Brain pericyte (primary cell): ENCODE measurements around the gene GNPDA2.
"Not testable (repeated sequence)": the region's sequence is repeated elsewhere in the genome, so short reads cannot be mapped to it uniquely, and the experiment has no call there.

Source experiments
- DNase-seq: peaks from one replicate; pipeline ENCODE4 v3.0.0-alpha.2; 2012; ENCODE audit warnings: low read depth, low spot score

Gene GNPDA2

DNA sequence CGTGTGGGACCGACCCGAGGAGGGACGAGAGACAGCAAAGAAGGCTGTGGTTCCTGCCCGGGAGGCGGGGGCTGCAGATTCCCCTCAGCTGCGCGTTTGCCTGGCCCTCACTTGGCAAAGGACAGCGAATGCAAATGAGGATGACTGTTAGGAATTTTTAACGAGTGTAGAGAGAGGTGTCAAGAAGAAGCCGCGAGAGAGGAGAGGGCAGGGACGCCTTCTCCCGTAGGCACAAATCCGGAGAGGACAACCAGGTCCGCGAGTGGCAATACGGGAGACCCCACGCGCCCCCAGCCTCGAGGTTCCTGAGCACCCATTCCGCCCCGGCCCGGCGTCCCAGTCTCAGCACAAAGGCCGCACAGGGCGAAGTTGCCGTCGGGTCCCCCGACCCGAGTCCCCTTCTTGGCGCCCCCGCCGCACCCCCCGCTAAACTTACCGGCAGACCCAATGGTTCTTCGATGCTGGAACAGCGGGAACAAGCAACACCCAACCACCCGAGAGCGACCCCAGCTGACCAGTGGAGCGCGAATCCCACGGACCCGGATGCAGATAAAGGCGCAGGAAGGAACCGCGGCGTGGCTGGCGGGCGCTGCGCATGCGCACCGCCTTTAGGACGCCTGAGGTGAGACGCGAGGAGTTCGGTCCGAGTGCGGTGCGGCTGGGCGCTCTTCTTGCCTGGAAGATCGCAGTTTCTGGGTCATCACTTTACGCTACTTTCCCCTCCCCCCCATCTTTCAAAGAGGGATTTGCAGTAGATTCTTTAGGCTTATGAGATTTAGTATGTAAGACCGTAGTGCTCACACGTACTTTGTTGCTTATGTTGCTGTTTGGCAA is at the start of gene GNPDA2:
Gene GNPDA2 (minus strand): TSS at position 519 of the 834 bp plus-strand sequence. CDS start 4,349 bp downstream, outside the sequence.
- peak; percentile 68 for DNase-seq

DNA sequence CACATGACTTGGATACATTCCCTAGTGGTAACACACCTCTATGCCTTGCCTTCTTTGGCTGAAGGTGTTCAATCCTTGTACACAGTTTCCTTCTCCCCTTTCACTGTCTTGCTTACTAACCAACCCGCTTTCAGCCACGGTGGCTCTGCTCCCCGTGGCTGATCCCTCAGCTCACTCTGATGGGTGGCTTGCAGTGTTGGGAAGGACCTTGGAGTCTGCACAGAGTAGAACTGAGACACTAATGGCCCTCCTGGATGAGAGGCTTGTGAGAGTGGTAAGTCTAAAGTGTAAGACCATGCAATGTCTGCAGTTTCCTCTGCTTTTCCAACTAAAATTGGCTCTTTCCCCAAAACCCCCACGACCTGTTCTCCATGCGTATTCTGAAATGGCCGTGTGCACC is 46.0 kb upstream of the GNPDA2 start:
- no peak for DNase-seq

DNA sequence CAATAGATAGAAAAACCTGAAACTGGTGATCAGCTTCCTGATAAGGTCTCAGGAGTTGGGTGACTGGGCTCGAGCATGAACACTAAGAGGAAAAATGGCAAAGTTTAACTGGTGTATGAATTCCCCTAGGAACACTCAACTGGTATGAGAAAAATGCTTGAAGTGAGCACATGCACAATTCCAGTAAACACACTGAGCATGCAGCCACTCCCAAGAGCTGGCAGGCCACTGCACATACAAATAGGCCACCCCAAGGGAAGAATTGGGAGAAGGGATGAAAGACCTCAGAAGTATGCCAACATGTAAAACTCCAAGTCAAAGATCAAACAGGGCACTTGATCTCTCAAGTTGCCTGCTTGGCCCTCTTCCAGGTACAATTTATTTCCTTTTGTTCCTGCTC is 45.4 kb upstream of the GNPDA2 start:
- no peak for DNase-seq

DNA sequence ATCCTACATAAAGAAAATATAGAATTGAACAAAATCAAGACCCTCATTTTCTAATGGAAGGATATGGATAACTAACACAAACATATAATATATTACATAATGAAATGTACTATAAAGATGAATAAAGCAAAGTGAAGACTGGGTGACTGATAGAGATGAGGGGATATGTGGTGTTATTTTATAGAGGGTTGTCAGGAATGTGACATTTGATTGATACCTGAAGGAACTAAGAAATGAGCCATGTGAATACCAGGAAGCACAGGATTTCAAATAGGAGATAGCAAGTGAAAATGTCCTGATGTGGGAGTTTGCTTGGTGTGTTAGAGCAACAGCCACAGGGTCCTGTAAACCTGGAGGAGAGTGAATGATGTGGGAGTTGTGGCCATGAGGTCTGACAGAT is 40.1 kb upstream of the GNPDA2 start:
- DNase-seq = no peak

DNA sequence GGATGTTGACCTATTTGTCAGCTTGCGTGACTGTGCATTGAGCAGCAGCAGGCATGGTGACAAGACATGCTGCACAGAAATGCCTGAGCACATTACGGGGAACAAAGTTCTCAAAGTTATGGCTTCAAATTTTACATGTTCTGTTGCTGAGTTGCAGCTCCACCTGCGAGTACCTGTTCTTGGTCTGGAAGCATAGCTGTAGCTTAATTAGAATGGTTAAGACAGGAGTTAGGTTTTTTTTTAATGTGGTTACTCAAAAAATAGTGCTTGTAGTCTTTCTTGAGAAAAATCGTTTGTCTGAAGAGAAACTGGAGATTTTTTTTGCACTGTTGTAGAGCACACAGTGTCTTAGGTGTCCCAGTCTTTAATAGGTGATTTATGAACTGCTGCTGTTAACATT is 38.8 kb upstream of the GNPDA2 start:
- no peak for DNase-seq

DNA sequence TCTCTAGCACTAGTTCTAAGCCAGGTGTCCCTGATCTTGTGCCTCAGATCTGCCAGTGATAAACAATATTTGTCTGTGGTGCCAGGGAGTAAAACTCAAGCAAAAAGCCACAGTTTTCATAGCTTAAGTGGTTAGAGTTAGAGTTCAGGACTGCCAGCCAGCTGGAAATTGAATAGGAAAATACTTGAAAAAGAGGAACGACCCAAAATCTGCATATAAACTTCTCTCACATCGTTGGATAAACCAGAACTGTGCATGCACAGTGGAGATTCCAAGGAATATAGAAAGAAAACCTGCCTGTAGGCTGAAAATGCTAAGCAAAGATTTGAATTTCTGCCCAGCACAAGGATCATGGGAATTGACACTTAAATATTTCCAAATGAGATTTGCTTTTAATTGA is 35.0 kb upstream of the GNPDA2 start:
- DNase-seq = no peak

DNA sequence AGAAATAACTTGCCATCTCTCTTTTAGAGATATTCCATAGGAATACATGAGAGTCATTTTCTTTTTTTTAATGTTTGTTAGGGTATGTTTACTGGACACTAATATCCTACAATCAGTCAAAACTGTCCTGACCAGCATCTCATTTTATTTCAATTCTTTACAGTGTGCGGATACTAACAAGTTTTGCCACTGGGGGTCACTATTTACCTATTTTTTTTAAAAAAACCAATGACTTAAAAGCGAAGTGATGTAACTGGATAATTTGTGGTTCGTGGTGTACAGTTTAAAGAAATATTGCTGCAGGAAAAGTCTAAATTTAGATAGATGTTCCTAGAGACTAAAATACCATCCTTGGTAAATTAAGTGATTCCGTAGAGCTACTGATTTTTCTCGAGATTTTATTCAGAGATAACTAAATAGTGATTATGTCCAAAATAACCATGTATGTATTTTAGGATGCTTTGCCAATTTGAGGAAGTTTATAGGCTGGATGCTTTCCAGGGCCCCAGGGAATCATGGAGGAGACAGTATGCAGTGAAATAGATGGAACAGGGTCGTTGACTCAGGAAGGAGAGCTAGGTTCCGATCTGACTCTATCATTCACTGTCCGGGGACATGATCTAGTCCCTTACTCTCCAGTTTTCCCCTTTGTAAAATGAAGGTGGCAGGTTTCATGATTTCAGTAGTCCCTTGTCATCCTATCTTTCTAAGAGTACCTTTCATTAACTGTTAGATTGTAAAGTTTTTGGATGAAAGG is 34.0 kb upstream of the GNPDA2 start:
- no peak for DNase-seq

DNA sequence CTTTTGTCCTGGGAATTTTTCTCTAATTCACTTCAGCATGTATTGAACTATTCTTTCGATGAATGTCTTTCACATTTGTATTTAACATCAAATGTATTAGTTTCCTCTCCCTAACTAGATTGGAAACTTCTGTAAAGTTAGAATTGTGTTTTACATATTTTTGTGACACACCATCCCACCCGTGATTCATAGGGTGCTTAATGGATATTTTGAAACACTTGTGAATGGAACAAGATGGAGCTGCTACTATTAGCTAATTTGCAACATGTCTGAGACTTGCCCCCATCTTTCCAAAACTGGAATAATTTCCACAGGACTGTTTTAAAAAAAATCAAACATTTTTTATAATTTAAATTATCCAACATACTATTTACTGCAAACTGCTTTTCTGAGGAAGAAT is 30.2 kb upstream of the GNPDA2 start:
- no peak for DNase-seq

DNA sequence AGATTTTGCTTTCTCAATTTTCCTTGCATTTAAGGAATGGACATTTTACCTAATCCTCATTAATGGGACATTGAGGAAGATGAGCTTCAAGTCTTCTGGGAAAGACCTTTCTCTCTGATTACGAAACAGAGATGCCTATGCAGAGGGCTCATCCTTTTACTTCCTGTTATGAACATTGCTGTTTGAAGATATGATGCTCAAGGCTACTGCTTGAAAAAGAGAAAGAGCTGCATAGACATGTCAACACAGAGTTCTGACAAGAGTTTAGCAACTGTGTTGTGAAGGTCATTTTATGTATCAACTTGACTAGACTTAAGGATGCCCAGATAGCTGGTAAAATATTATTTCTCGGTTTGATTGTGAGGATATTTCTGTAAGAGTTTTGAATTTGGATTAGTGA is 13.8 kb upstream of the GNPDA2 start:
- no peak for DNase-seq

DNA sequence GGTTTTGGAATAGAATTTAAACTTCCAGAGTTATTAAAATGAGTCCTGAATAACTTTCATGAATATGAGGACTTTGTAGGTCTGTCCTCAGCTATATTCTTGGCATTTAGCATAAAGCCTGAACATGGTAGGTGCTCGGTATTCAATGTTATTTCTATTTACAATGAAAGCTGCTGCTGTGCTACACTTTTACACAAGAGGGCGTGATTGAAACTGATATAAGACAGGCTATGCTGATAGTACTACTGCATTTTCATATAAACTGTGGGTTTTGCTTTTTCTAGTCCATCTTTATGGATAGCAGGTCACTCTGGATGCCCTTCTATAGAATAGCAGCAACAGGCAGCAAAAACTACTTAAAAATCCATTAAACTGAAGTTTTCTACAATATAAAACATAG is 12.3 kb upstream of the GNPDA2 start:
- no peak for DNase-seq

DNA sequence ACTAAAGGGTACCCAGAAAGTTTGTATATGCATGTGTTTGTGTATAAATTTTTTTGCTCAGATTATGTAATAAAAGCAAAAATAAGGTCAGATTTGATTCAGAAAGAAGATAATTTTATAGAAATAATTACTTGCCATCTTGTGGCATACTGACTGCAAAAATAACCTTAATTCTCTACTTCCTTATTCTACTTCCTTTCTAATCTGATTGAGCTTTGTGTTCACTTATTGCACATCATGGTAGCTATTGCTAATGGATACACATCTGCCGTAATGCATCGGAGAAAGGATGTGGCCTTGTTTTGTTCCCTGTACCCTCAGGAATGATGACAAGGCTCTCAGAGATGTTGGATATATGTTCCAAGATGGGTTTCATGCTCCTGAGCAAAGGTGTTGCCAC is 10.5 kb upstream of the GNPDA2 start:
- DNase-seq = no peak

DNA sequence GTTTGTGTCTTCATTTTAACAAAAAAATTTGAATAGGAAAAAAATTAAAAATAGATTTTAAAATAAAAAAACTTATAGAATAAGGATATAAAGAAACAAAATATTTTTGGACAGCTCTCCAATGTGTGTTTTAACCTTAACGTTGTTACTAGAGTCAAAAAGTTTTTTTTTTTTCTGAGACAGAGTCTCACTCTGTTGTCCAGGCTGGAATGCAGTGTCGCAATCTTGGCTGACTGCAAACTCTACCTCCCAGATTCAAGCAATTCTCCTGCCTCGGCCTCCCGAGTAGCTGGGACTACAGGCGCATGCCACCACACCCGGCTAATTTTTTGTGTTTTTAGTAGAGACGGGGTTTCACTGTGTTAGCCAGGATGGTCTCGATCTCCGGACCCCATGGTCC is 2.3 kb upstream of the GNPDA2 start:
- DNase-seq = not testable (repeated sequence)

DNA sequence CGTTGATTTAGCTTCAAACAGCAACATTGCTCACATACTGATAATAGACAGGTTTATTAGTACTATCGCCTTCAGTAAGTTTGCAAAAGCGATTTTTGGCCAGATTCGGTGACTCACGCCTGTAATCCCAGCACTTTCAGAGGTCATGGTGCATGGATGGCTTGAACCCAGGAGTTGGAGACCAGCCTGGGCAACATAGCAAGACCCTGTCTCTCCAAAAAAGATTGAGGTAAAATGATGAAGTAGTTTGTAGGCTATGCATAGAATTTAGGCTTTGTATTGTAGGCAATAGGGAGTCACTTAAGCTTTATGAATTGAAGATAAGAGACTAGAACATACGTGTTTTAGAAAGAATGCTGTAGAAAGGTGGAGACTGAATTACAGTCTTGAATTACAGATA is 1.1 kb upstream of the GNPDA2 start:
- DNase-seq = no peak

DNA sequence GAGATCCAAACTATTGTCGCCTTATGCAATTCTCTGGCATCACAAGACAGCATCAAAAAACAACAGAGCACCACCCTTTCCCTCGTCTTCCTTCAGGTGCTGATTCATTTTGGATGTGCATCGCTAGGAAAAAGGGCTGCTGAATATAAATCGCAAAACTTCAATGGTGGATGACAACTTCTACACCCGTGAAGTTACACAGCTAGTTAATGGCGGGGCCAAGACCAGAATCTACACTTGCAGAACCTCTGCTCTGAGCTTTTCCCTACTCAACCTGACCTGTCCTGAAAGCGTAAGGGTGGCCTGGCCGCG is 674 bp downstream of the GNPDA2 start:
- DNase-seq = no peak

DNA sequence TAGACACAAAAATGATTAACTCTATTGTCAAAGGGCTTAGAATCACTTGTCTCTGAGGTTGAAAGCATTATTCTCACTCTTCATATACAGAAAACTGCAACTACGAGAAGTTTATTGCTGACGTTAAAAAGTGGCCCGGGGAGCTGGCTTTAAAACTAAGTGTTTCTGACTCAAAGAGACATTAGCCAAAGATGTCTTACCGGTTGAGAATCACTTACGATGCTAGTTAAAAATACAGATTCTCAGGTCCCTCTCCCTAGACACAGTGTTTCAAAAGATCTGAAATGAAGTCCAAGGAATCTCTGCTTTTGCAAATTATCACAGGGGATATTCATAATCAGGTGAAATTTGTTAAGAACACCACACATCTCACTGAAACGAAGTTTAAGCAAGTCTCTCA is 1.2 kb downstream of the GNPDA2 start:
- no peak for DNase-seq

DNA sequence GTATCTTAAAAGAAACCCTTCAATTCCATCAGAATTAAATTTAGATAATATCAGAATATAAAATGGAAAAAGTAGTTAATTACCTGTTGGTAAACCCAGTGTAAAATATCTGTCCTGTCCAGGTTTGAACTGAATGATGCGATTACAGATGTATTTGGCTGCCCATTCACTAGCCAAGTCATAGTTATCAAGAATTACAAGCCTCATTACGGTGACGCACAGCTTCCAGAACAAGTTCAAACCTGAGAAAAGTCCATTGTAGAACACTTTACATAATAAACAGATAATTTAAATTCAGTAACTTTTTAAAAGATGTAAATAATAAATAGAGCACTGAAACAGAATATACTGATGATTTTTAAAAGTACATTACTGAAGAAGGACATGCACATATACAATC is 4.4 kb downstream of the GNPDA2 start:
- no peak for DNase-seq

DNA sequence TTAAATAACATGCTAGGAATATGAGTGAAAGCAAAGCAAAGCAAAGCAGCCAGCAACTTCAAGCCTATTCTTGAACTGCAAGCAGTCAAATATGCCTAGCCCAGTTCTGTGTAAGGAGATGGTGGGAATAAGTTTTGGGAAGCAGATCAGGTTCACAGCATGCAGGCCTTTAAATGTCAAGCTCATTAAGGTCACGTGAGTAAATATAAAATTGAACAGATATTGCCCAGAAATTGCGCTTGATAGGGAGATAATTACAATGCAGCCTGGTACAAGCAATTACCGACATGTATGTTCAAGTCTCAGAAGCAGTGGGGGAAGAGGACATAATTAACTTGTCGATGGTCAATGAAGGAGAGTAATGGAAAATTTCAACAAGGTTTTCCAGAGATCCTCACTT is 6.0 kb downstream of the GNPDA2 start:
- DNase-seq = no peak

DNA sequence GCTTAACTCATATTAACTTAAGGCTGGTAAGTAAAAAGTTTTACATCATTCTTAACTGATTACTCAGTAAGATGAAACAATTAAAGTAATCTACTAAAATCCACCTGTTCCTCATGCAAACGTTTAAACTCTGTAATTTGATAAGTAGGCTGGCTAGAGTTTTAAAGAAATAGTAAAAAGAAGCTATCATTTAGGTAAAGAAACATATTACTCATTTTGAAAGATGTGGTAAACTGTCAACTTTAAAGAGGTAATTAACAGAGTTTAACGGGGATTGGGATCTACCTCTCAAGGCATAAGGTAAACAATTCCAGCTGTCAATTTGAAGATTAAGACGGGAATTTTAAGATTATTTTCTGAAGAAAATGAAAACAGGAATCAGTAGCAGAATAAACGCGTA is 9.8 kb downstream of the GNPDA2 start:
- no peak for DNase-seq

DNA sequence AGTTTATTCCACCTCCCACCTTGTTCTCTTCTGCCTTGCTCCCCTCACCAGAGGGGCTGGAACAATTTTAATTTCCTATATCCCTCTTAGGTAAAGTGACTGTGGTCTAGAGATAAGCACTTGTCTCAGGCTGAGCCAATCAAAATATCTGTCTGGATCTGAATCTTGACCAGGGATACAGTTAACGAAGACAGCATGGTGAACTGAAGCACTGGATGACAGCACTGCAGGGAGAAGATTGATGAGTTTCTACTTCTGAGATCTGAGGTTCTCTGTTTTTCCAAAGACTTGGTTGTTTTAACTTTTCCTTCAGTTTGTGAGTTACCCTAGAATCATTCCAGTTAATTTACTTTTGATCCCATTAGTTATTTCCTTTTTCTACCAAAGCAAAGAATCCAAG is 13.2 kb downstream of the GNPDA2 start:
- no peak for DNase-seq

DNA sequence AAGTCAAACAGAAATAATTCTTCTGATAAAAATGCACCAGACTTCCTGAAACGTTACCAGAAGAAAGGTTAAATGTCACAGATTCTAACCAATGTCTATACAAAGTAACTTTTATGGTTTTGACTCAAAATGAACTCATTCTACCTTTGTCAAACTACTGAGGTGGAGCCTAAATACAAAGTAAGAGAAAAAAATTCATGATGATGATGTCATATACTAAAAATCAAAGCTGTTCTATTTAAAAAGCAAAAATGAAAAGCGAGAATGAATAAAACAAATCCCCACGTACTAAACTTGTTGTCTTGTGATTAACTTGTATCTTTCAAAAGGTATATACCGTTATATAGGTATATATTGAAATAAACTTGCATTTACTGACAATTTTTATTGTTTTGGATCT is 21.7 kb downstream of the GNPDA2 start:
- DNase-seq = no peak

DNA sequence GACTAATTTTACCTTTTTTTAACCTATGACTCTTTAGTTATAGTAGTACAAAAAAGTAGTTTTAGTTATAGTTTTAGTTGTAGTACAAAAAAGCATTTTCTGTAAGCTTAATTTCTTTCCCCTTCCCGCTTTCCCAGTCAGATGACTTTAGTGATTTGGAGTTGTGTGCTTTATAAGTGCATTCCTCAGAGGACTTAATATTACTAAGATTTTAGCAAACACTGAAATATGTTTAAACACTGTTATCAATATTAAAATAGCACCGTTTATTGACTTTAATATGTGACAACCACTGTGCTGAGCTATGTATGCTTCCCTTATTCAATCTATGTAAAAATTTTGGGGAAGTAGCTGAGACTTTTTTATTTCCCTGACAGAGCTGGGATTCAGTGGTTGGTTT is 25.3 kb downstream of the GNPDA2 start:
- DNase-seq = no peak

DNA sequence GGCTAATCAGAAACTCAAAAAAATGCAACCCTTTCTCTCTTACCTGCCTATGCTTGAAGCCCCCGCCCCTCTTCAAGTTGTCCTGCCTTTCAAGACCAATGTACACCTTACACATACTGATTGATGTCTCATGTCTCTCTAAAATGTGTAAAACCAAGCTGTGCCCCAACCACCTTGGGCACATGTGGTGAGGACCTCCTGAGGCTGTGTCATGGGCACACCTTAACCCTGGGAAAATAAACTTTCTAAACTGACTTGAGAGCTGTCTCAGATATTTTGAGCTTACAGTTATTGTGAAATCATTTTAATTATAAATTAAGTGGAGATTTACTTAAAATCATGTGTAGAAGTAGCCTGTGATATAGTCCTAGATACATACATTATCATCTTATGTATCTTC is 25.9 kb downstream of the GNPDA2 start:
- no peak for DNase-seq

DNA sequence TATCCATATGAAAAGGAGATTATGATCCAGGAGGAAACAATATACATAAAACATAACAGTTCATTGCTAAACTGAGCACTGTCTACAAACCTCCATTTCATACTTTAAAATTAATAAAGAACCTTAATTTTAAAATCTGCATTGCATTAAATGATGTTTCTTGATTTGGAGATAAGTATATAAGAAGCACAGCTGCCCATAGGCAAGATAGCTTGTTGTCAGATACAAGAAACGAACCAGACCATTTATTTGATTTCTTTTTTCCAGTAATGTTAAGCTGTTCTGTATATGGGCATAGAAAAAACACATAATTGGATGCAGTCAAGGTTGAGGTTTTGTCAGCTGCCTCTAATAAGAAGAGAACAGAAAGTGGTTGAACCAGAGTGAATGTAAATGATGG is 41.7 kb downstream of the GNPDA2 start:
- no peak for DNase-seq
